Stimulated activated naive CD4-positive, alpha-beta T cell treated with Interleukin-2 at 50 U/mL for 16 hours (primary cell): ENCODE measurements around the gene MRPL49.
"Not testable (repeated sequence)": the region's sequence is repeated elsewhere in the genome, so short reads cannot be mapped to it uniquely, and the experiment has no call there.

Experiments used
- DNase-seq: peaks from one replicate; lab custom pipeline; 2025; lab: John Stamatoyannopoulos, UW

Gene MRPL49

GRCh38 chr11:65165410-65166317 is 43.5 kb downstream of the MRPL49 start:
- no peak for DNase-seq

GRCh38 chr11:65166893-65167292 is 44.8 kb downstream of the MRPL49 start:
- DNase-seq, result no peak

DNA sequence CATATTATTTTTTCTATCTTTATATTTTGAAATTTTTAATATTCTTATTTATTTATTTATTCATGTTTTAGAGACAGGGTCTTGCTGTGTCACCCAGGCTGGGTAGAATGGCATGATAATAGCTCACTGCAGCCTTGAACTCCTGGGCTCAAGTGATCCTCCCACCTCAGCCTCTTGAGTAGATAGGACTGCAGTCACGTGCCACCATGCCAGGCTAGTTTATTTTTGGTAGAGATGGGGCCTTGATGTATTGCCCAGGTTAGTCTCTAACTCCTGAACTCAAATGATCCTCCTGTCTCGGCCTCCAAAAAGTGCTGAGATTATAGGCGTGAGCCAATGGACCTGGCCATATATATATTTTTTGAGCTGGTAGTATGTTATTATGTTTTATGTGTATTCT is 45.5 kb downstream of the MRPL49 start:
- DNase-seq, result no peak

DNA sequence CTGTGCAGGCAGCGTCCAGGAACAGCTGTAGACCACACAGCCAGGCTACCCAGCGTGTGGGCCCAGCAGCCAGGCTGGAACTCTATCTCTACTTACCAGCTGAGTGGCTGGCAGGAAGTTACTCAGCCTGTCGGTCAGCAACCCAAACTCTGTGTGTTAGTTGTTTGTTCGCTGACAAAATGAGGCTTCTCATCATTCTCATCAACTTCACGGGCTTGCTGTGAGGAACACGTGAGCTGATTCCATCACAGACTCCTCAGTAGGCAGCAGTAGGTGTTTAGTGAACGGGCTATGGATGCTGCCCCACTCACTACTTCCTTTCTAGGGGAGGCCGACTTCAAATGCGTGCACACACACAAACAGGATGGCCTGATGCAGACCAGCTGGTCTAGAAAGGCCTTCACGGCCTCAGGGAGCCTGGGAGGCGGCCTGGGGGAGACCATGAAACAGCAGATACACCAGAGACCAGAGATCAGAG is 47.1 kb downstream of the MRPL49 start:
- no peak for DNase-seq

DNA sequence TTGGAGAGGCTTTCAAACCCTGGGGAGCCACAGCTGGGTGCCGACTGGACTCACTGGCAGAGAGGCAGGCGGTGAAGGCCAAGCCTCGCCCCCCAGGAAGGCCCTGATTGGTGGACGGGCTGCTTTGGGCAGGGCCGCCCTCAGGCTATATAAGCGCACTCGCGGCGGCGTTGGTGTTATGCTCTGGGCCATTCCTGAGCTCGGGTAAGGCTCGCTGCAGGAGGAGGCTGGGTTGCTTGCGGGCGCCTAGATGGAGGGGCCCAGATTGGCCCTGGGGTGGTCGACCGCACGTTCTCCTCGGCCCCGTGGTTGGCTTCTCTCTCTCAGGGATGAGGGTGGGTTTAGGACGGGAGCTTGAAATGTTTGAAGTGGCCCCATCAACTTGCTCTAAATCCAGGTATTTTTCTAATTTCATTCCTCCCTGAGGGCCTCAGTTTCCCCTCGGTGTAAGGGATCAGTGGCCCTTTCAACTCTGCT is 48.0 kb downstream of the MRPL49 start, which contains the start of gene SPDYC:
SPDYC (plus strand) TSS at position 176 of the 477 bp plus-strand sequence. CDS start 1,125 bp downstream, outside the sequence.
- no peak for DNase-seq

- DNase-seq, result no peak
Observed at GRCh38 chr11:65172600-65172999, 50.5 kb downstream of the MRPL49 start.

DNA sequence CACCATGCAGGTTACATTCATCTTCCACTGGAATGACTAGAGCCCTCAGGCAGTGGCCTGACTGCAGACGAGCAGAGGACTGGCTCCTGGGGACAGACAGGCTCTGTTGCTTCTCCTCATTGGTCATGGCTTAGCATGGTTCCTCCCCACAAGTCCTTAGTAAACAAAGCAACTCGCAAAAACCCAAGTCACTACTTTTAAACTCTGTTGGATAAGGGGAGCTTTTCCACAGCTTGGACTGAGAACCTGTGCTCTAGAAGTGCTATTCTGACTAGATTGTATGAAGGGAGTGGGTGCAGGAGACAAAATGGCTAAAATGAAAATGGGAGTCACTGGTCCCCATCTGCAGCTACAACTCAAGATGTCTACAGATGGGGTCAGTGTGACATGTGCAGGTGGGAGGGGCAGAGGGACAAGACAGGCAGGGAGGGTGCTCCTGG is 52.5 kb downstream of the MRPL49 start:
- DNase-seq, result not testable (repeated sequence)
